ENCODE measurements around the gene CAPN8. TPM values are rescaled to one million over a fixed set of nuclear protein-coding genes. Genes with fewer than 3 reads are reported as not detected.

CAPN8 gene
- total RNA-seq, 1 experiment from 2014 or later, result 94.7 TPM

GRCh38 chr1:223542831-223543230 lies 122.7 kb downstream of the CAPN8 start:
- Histone ChIP-seq H3K4me2 (no peak overlapping the region), H3F3A (ENCODE audit: insufficient read depth, low read depth) (no peaks in the 10 kb centered on the region), H3K9me3 (ENCODE audit: insufficient read depth, low read depth) (no peaks in the 10 kb centered on the region), H4K20me1 (ENCODE audit: insufficient read depth) (no peaks in the 10 kb centered on the region; the same call in 1 of the 2 replicates), H3K36me3 (ENCODE audit: low read depth) (peaks cover 18% of the 10 kb centered on the region; the same call in 1 of the 2 replicates), H2AFZ (no peak overlapping the region), H3K4me3 (no peak overlapping the region), H3K79me2 (ENCODE audit: low read depth) (no peaks in the 10 kb centered on the region), H3K27me3 (ENCODE audit: insufficient read depth, low read depth) (no peaks in the 10 kb centered on the region), H3K9me2 (ENCODE audit: insufficient read depth) (no peaks in the 10 kb centered on the region), H3K27ac (no peak overlapping the region), H3K4me1 (replicated peaks; ENCODE audit: insufficient read depth) (no peaks in the 10 kb centered on the region)
- POLR2A ChIA-PET (ENCODE audit: unreplicated experiment), result interaction anchor here (0.6 to 0.7 kb wide), 2 partner anchors 43 to 1134 kb away, joined by 5 to 6 read pairs; no protein-coding TSS in a partner anchor
- CTCF ChIA-PET, result no interaction called here
- intact Hi-C loops (cut with micrococcal nuclease; ENCODE audit: unreplicated experiment), result no loop called here
- DNase-seq, result no peak
- TF ChIP-seq, protein P1, sequence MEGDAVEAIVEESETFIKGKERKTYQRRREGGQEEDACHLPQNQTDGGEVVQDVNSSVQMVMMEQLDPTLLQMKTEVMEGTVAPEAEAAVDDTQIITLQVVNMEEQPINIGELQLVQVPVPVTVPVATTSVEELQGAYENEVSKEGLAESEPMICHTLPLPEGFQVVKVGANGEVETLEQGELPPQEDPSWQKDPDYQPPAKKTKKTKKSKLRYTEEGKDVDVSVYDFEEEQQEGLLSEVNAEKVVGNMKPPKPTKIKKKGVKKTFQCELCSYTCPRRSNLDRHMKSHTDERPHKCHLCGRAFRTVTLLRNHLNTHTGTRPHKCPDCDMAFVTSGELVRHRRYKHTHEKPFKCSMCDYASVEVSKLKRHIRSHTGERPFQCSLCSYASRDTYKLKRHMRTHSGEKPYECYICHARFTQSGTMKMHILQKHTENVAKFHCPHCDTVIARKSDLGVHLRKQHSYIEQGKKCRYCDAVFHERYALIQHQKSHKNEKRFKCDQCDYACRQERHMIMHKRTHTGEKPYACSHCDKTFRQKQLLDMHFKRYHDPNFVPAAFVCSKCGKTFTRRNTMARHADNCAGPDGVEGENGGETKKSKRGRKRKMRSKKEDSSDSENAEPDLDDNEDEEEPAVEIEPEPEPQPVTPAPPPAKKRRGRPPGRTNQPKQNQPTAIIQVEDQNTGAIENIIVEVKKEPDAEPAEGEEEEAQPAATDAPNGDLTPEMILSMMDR (conservative IDR thresholded peaks at IDR 0.05), result no peak
- TF ChIP-seq EZH2 (IDR thresholded peaks at IDR 0.05; ENCODE audit: low read depth), result no peak
- BruUV-seq (replicated peaks), result no TSS peak

GRCh38 chr1:223540485-223541106 lies 124.9 kb downstream of the CAPN8 start:
- Histone ChIP-seq H3K27ac (no peak overlapping the region), H3K4me1 (replicated peaks; ENCODE audit: insufficient read depth) (no peaks in the 10 kb centered on the region), H3K79me2 (ENCODE audit: low read depth) (no peaks in the 10 kb centered on the region), H3K9me3 (ENCODE audit: insufficient read depth, low read depth) (no peaks in the 10 kb centered on the region), H2AFZ (no peak overlapping the region), H3K36me3 (ENCODE audit: low read depth) (0 out of 2 replicates have a peak, but pooled peaks cover 12% of the 10 kb centered on the region), H3F3A (ENCODE audit: insufficient read depth, low read depth) (no peaks in the 10 kb centered on the region), H3K4me2 (no peak overlapping the region), H3K27me3 (ENCODE audit: insufficient read depth, low read depth) (no peaks in the 10 kb centered on the region), H4K20me1 (ENCODE audit: insufficient read depth) (no peaks in the 10 kb centered on the region; the same call in 1 of the 2 replicates), H3K4me3 (no peak overlapping the region), H3K9me2 (ENCODE audit: insufficient read depth) (no peaks in the 10 kb centered on the region)
- intact Hi-C loops (cut with micrococcal nuclease; ENCODE audit: unreplicated experiment), result no loop called here
- DNase-seq, result no peak
- TF ChIP-seq EZH2 (IDR thresholded peaks at IDR 0.05; ENCODE audit: low read depth), result no peak
- TF ChIP-seq, protein P1 (conservative IDR thresholded peaks at IDR 0.05), result no peak
- ChIA-PET CTCF (no interaction called here), POLR2A (ENCODE audit: unreplicated experiment) (interaction anchor here (0.7 kb wide), 1 partner anchor 31 kb away, joined by 9 read pairs; no protein-coding TSS in a partner anchor)
- BruUV-seq (replicated peaks), result no TSS peak

GRCh38 chr1:223539750-223540149 lies 125.8 kb downstream of the CAPN8 start:
- Histone ChIP-seq H3K4me1 (replicated peaks; ENCODE audit: insufficient read depth) (no peaks in the 10 kb centered on the region), H3K27me3 (ENCODE audit: insufficient read depth, low read depth) (no peaks in the 10 kb centered on the region), H4K20me1 (ENCODE audit: insufficient read depth) (no peaks in the 10 kb centered on the region; the same call in 1 of the 2 replicates), H2AFZ (no peak overlapping the region), H3K79me2 (ENCODE audit: low read depth) (no peaks in the 10 kb centered on the region), H3K9me3 (ENCODE audit: insufficient read depth, low read depth) (no peaks in the 10 kb centered on the region), H3K4me3 (no peak overlapping the region), H3K36me3 (ENCODE audit: low read depth) (0 out of 2 replicates have a peak, but pooled peaks cover 12% of the 10 kb centered on the region), H3K27ac (no peak overlapping the region), H3K4me2 (no peak overlapping the region), H3F3A (ENCODE audit: insufficient read depth, low read depth) (peaks cover 4% of the 10 kb centered on the region; the same call in 1 of the 2 replicates), H3K9me2 (ENCODE audit: insufficient read depth) (no peaks in the 10 kb centered on the region)
- no TSS peak for BruUV-seq (replicated peaks)
- ChIA-PET CTCF (interaction anchor here (0.5 kb wide), 1 partner anchor 46 kb away, joined by 3 read pairs; no protein-coding TSS in a partner anchor), POLR2A (ENCODE audit: unreplicated experiment) (no interaction called here)
- DNase-seq, result no peak
- TF ChIP-seq, protein P1 (conservative IDR thresholded peaks at IDR 0.05), result no peak
- TF ChIP-seq EZH2 (IDR thresholded peaks at IDR 0.05; ENCODE audit: low read depth), result no peak
- intact Hi-C loops (cut with micrococcal nuclease; ENCODE audit: unreplicated experiment), result no loop called here

All from PC-9 (cell line).